ENCODE data around the gene CD79A. TPM values are rescaled to one million over a fixed set of nuclear protein-coding genes. Genes with fewer than 3 reads are reported as not detected.

Gene CD79A
- total RNA-seq, 3 donors from 2014 or later, result 0.80 to 2.9 (median 1.8) TPM

DNA sequence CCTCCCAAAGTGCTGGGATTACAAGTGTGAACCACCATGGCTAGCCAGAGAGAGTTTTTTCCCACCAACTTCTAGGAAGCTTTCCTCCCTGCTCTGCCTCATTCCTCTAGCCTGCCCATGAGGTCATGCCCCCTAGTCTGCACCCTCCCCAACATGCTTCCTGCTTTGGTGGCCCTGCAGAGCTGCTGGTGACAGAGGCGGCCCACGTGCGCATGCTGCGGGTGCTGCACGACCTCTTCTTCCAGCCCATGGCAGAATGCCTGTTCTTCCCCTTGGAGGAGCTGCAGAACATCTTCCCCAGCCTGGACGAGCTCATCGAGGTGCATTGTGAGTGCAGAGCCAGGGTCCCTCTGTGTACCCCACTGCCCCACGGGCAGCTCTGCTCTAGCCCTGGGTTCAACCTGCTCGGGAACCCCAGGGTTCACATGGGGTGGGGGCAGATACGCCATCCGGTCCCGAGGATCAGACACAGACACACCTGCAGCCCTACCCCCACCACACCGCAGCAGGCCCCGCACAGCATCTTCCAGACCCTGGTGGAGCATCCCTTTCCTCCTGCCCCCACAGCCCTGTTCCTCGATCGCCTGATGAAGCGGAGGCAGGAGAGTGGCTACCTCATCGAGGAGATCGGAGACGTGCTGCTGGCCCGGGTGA is 24.8 kb downstream of the CD79A start:
- Histone ChIP-seq H3K36me3 (peaks cover 24% of the 10 kb centered on the region), H3K27ac (no peak overlapping the region), H3K4me1 (no peaks in the 10 kb centered on the region), H3K9me3 (no peaks in the 10 kb centered on the region), H3K4me3 (no peak overlapping the region), H3K27me3 (no peaks in the 10 kb centered on the region)
- intact Hi-C loops (cut with DNase I; ENCODE audit: low total_unique reads), result no loop called here
- no peak for DNase-seq (ENCODE audit: low spot score in 2 of 2)
- TF ChIP-seq, protein P1, sequence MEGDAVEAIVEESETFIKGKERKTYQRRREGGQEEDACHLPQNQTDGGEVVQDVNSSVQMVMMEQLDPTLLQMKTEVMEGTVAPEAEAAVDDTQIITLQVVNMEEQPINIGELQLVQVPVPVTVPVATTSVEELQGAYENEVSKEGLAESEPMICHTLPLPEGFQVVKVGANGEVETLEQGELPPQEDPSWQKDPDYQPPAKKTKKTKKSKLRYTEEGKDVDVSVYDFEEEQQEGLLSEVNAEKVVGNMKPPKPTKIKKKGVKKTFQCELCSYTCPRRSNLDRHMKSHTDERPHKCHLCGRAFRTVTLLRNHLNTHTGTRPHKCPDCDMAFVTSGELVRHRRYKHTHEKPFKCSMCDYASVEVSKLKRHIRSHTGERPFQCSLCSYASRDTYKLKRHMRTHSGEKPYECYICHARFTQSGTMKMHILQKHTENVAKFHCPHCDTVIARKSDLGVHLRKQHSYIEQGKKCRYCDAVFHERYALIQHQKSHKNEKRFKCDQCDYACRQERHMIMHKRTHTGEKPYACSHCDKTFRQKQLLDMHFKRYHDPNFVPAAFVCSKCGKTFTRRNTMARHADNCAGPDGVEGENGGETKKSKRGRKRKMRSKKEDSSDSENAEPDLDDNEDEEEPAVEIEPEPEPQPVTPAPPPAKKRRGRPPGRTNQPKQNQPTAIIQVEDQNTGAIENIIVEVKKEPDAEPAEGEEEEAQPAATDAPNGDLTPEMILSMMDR (IDR thresholded peaks at IDR 0.05), result no peak
- TF ChIP-seq POLR2A (IDR thresholded peaks at IDR 0.05), result no peak
- TF ChIP-seq POLR2AphosphoS5 (IDR thresholded peaks at IDR 0.05), result no peak

DNA sequence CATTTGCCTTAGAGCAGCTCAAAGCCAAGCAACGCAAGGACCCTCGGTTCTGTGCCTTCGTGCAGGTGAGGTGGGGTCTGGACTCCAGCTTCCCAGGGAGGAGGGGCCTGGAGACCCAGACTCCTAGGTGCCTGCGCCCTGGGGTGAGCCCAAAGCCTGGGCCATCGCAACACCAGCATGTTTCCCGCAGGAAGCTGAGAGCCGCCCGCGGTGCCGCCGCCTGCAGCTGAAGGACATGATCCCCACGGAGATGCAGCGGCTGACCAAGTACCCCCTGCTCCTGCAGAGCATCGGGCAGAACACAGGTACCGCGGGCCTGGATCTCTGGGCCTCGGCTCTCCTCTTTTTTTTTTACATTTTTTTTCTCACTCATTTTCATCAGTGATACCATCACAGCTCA is 25.5 kb downstream of the CD79A start:
- intact Hi-C loops (cut with DNase I; ENCODE audit: low total_unique reads), result no loop called here
- H3K4me1 ChIP-seq, result no peaks in the 10 kb centered on the region
- TF ChIP-seq POLR2AphosphoS5 (IDR thresholded peaks at IDR 0.05) (no peak), POLR2A (IDR thresholded peaks at IDR 0.05) (no peak)
- TF ChIP-seq, protein P1 (IDR thresholded peaks at IDR 0.05), result no peak

DNA sequence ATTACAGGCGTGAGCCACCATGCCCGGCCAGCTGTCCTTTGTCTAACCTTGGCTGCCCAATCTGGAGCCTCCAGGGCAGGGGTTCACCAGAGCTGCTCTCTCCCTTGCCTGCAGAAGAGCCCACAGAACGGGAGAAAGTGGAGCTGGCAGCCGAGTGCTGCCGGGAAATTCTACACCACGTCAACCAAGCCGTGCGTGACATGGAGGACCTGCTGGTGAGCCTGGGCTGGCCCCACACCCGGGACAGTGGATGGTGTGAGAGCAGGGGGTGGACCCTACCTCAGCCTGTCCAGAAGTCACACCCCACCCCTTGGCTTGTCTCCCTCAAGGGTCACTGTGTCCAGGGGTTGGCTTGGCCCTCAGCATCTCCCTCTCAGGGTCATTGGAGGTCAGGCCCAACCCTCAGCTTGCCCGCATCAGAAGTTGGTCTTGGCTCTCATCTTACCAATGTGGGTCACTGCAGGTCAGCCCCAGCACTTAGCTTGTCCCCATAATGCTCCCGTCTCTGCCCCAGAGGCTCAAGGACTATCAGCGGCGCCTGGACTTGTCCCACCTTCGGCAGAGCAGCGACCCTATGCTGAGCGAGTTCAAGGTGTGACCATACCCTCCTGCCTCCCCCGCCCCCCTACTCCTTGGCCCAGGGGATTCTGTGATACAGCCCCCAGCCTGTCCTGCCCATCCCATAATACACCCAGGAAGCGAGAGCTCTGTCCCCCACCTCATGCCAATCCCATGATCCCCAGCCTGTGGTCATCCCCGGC is 26.3 kb downstream of the CD79A start:
- TF ChIP-seq POLR2AphosphoS5 (IDR thresholded peaks at IDR 0.05), result no peak
- no peak for TF ChIP-seq POLR2A (IDR thresholded peaks at IDR 0.05)
- TF ChIP-seq, protein P1 (IDR thresholded peaks at IDR 0.05), result no peak
- no peak overlapping the region for H3K4me3 ChIP-seq
- intact Hi-C loops (cut with DNase I; ENCODE audit: low total_unique reads), result no loop called here
- H3K27me3 ChIP-seq, result no peaks in the 10 kb centered on the region
- no peaks in the 10 kb centered on the region for H3K4me1 ChIP-seq
- no peak overlapping the region for H3K27ac ChIP-seq
- no peak for DNase-seq (ENCODE audit: low spot score in 2 of 2)
- no peaks in the 10 kb centered on the region for H3K9me3 ChIP-seq
- H3K36me3 ChIP-seq, result peaks cover 24% of the 10 kb centered on the region

More for the DNA sequence above, 25.5 kb downstream of the CD79A start:
- no peak for DNase-seq (ENCODE audit: low spot score in 2 of 2)
- Histone ChIP-seq H3K4me3 (no peak overlapping the region), H3K27me3 (no peaks in the 10 kb centered on the region), H3K9me3 (no peaks in the 10 kb centered on the region), H3K36me3 (peaks cover 24% of the 10 kb centered on the region), H3K27ac (no peak overlapping the region)

DNA sequence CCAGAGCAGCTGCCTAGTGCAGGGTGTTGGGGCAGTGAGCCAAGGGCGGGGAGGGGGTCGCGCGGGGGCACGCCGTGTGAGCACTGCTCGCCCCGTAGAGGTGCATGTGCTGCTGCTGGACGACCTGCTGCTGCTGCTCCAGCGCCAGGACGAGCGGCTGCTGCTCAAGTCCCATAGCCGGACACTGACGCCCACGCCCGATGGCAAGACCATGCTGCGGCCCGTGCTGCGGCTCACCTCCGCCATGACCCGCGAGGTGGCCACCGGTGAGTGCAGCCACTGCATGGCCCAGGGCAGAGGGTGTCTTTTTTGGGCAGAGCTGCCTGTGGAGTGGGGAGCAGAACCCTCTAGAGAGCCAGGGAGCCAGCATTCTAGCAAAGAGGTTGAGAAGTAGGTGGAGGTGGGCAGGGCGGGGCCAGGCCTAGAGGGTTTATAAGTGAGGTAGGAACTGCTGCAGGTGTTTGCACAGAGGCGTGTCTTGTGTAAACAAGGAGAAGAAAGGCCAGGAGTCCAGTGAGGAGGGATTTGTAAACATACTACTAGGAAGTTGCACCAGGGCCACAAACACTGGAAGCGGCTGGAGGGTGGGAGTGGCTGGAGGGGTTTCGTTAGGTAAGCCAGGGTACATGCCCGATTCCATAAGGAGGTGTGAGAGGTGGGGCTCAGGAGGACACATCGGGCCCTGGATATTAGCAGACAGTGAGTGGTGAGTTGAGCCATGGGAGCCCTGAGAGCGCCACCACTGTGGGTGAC is 27.2 kb downstream of the CD79A start:
- TF ChIP-seq, protein P1 (IDR thresholded peaks at IDR 0.05), result no peak
- TF ChIP-seq POLR2A (IDR thresholded peaks at IDR 0.05) (no peak), POLR2AphosphoS5 (IDR thresholded peaks at IDR 0.05) (no peak)
- Histone ChIP-seq H3K27ac (no peak overlapping the region), H3K36me3 (peaks cover 24% of the 10 kb centered on the region), H3K4me3 (no peak overlapping the region), H3K27me3 (no peaks in the 10 kb centered on the region), H3K4me1 (no peaks in the 10 kb centered on the region), H3K9me3 (no peaks in the 10 kb centered on the region)
- intact Hi-C loops (cut with DNase I; ENCODE audit: low total_unique reads), result no loop called here
- DNase-seq (ENCODE audit: low spot score in 2 of 2), result peak in 1 of 2 donors; percentile 73

Measured in breast epithelium (tissue), 4 donors.